Body of pancreas (tissue), 4 donors: Measurements from ENCODE around the gene DNAJC19. TPM values are rescaled to one million over a fixed set of nuclear protein-coding genes. Genes with fewer than 3 reads are reported as not detected.

ENCODE experiments used
- ATAC-seq: fragments of 150-250 bp; one replicate; pipeline ENCODE4 v1.9.1; 2016
- DNase-seq, 4 donors: peaks; one replicate each; pipeline ENCODE4 v3.0.0-alpha.2; 2019
- H3K27ac ChIP-seq, 4 donors: fragments of 200-600 bp; sonication (generic); 1 replicate in 3 of 4; 2 replicates in 1 of 4; pipeline versions ENCODE4 v1.5.1 to v1.6.1; 2016 to 2019; ENCODE audit warnings: mild to moderate bottlenecking in 1 of 4, mixed read lengths in 1 of 4, moderate library complexity in 1 of 4
- H3K27me3 ChIP-seq, 2 donors: fragments of 200-600 bp; sonication (generic); one replicate each; pipeline ENCODE4 v1.6.0; 2016; ENCODE audit warnings: mild to moderate bottlenecking in 1 of 2
- H3K36me3 ChIP-seq, 2 donors: fragments of 200-600 bp; sonication (generic); replicated peaks in 1 of 2; 2 replicates each; pipeline ENCODE4 v1.5.1; 2016; ENCODE audit warnings: low read depth in 2 of 2; ENCODE audit not compliant: insufficient read depth in 1 of 2
- H3K4me1 ChIP-seq: fragments of 200-600 bp; sonication (generic); one replicate; pipeline ENCODE4 v1.6.0; 2016
- H3K4me3 ChIP-seq, 2 donors: fragments of 200-600 bp; sonication (generic); 1 replicate in 1 of 2; 2 replicates in 1 of 2; pipeline ENCODE4 v1.5.1; 2016 to 2019
- H3K9me3 ChIP-seq, 3 donors: fragments of 200-600 bp; sonication (generic); 1 replicate in 2 of 3; 2 replicates in 1 of 3; pipeline ENCODE4 v1.5.1; 2016
- CTCF ChIP-seq, 7 experiments: fragments of 450-650 bp in 4 of 7; fragments of 200-600 bp in 3 of 7; sonication (generic) in 3 of 7; IDR thresholded peaks; one replicate each; pipeline ENCODE4 v1.5.1; 2016 to 2019; ENCODE audit warnings: antibody characterized with exemption in 7 of 7
- POLR2A ChIP-seq, 3 donors: fragments of 450-650 bp; IDR thresholded peaks; one replicate each; pipeline ENCODE4 v1.6.1; 2016; ENCODE audit warnings: antibody characterized with exemption in 3 of 3, mild to moderate bottlenecking in 2 of 3
- WGBS, 2 donors: methylation state at CpG; one replicate each; pipeline ENCODE4 v1.1.5; 2017; 5-methylcytosine and 5-hydroxymethylcytosine counted together
- intact Hi-C: fragments of 100-400 bp; cut with DNase I; formaldehyde crosslinking; loops from one replicate; pipeline ENCODE4 v1.15.1; 2023
- total RNA-seq, 2 donors: library from RNA; depleted of rRNA; stranded (reverse); fragments of >200 nt; gene quantifications; one replicate each; pipeline ENCODE4 v1.1.0, GENCODE V29; 2016

DNAJC19 gene
- total RNA-seq, 2 donors from 2014 or later: 21.8 to 42.5 TPM

DNA sequence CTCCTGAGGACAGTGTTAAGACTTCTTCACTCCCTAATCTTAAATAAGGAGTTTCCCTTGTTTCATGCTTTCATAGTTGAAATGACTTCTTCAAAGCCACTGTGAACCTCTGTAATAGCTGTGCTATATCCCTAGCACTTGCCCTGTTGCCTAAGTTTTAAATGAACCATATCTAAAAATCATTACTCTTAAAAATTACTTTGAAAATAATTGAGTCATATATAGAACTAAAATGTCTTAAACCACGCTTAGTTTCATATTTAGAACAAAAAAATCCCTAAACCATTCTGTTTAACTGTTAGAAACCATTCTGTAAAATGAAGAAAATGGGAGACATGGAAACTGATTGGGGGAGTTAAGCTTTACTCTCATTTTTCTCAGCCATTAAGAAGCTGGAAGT, 29.8 kb downstream of the DNAJC19 start:
- no peak overlapping the region for H3K27ac ChIP-seq
- intact Hi-C loops: no loop called here
- ATAC-seq: no peak
- no peaks in the 10 kb centered on the region for H3K4me1 ChIP-seq
- no peak overlapping the region for H3K4me3 ChIP-seq
- TF ChIP-seq CTCF (IDR thresholded peaks at IDR 0.05) (no peak), POLR2A (IDR thresholded peaks at IDR 0.05) (no peak)
- peaks cover 0 to 20% of the 10 kb centered on the region in 2 donors for H3K36me3 ChIP-seq
- H3K27me3 ChIP-seq: no peaks in the 10 kb centered on the region
- WGBS, 2 donors: 95 to 96% methylated on average over 1 of the region's 1 CpG
- no peak for DNase-seq
- no peaks in the 10 kb centered on the region for H3K9me3 ChIP-seq

DNA sequence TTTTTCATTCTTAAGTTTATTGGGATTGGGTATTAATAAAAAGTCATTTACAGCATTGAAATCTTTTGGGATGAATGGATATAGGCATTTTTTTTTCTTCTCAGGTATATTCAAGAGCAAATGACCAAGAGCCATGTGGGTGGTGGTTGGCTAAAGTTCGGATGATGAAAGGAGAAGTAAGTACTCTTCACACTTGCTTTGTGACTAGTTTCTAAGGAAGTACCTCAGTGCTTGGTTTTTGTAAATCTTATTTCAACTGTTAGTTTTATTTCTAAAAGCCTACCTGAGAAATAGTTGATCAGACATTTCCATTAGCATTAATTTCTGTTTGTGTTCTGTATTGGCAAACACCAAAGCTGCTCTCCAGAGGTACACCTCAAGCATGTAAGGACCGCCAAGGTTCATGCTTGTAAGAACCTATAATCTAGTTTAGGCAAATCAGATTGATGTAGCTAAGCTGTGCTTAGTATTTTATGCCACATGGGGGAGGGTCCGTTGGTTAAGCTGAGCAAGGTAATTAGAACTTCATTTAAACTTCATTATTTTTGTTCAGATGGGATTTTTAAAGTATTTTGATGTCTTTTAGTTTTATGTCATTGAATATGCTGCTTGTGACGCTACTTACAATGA, 41.7 kb downstream of the DNAJC19 start:
- H3K27me3 ChIP-seq: no peaks in the 10 kb centered on the region
- no peak for ATAC-seq
- peaks cover 4 to 7% of the 10 kb centered on the region in 2 donors for H3K36me3 ChIP-seq
- no peak overlapping the region for H3K4me3 ChIP-seq
- no peak for DNase-seq
- H3K9me3 ChIP-seq: no peaks in the 10 kb centered on the region
- 73 to 91% methylated on average over 4 of the region's 4 CpGs for WGBS, 2 donors
- no peaks in the 10 kb centered on the region for H3K4me1 ChIP-seq
- TF ChIP-seq POLR2A (IDR thresholded peaks at IDR 0.05) (no peak), CTCF (IDR thresholded peaks at IDR 0.05) (no peak)
- H3K27ac ChIP-seq: no peak overlapping the region
- intact Hi-C loops: no loop called here

- TF ChIP-seq CTCF (IDR thresholded peaks at IDR 0.05) (no peak), POLR2A (IDR thresholded peaks at IDR 0.05) (no peak)
- no peak for ATAC-seq
- intact Hi-C loops: no loop called here
- DNase-seq: no peak
- Histone ChIP-seq H3K9me3 (no peaks in the 10 kb centered on the region), H3K36me3 (peaks cover 0 to 2% of the 10 kb centered on the region in 2 donors), H3K27me3 (no peaks in the 10 kb centered on the region), H3K4me3 (no peak overlapping the region), H3K27ac (no peak overlapping the region), H3K4me1 (no peaks in the 10 kb centered on the region)
- WGBS, 2 donors: 95 to 98% methylated on average over 5 of the region's 5 CpGs
These were observed 48.7 kb downstream of the DNAJC19 start for GRCh38 chr3:180940826-180941225.

DNA sequence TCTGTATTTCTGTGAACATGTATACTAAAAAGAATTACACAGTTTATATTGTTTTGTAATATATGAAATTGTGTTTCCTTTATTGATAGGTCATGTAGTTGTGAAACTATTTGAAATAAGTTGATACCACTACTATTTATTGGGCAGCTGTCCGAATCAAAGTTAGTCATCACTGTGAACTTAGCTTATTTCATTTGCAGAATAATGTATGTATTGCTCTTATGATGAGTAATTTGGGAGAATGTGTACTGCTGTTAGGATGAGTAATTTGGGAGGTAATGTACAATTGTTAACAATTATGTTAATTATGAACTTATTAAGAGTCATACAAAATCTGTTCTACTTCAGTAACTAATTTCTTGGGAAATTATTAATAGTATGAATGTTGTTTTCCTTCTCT, 54.9 kb downstream of the DNAJC19 start:
- no peak for TF ChIP-seq CTCF (IDR thresholded peaks at IDR 0.05)
- TF ChIP-seq POLR2A (IDR thresholded peaks at IDR 0.05): no peak
- H3K4me1 ChIP-seq: no peaks in the 10 kb centered on the region
- H3K27ac ChIP-seq: no peak overlapping the region
- H3K27me3 ChIP-seq: no peaks in the 10 kb centered on the region
- no peaks in the 10 kb centered on the region for H3K9me3 ChIP-seq
- H3K36me3 ChIP-seq: peaks cover 0 to 3% of the 10 kb centered on the region in 2 donors
- 89 to 93% methylated on average over 1 of the region's 1 CpG for WGBS, 2 donors
- no peak overlapping the region for H3K4me3 ChIP-seq
- DNase-seq (no peak), ATAC-seq (no peak)
- intact Hi-C loops: no loop called here

Other genes starting within 250 kb of the DNAJC19 start
- gene FXR1, start 77.1 kb downstream of the DNAJC19 start, total RNA-seq: 10 to 100 TPM; 55.0 to 89.5 TPM